Retinal pigment epithelial cell (primary cell): ENCODE measurements around the gene NECTIN4.
A peak's percentile ranks its signal among the peaks of the same experiment; 100 is the strongest.

Experiments used
- DNase-seq: peaks from one replicate; pipeline ENCODE4 v3.0.0-alpha.2; 2010; ENCODE audit warnings: low read depth
- H3K4me3 ChIP-seq: 2 replicates; pipeline ENCODE4 v1.5.1; 2011; ENCODE audit warnings: mild to moderate bottlenecking, low read length, control low read depth, moderate library complexity
- TF ChIP-seq, protein P1 (sequence below): conservative IDR thresholded peaks from 2 replicates; pipeline ENCODE4 v1.5.1; 2011; ENCODE audit warnings: low read depth, low read length, control low read depth, inconsistent platforms

The NECTIN4 gene

DNA sequence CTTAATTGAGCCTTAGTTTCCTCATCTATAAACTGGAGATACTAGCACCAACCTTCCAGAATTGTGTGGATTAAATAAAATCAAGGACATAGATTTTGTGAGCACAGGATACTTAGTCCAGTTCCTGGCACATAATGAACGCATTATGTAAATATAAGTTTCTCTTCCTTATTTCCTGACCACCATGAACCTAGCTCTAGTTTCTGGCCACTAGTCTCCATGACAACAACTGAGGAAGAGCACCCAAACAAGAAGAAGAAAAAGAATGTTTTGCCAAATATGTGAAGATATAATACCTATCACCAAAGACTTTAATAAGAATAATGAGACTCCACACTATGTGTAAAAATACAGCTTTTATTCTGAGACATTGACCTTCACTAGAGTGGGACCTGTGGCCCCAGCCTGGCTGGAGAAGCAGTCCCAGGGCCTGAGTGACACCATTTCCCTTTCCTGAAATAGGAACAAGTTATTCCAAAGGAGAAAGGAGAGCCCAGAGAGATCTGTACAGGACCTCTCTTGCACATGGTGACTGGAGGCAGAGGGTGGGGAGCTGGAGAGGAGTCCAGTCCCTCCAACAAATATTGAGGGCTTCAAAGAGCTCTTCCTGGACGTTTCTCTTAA, 42.6 kb downstream of the NECTIN4 start:
- H3K4me3 ChIP-seq, result peak overlapping the region; percentile 95
- no peak for DNase-seq
- TF ChIP-seq, protein P1, sequence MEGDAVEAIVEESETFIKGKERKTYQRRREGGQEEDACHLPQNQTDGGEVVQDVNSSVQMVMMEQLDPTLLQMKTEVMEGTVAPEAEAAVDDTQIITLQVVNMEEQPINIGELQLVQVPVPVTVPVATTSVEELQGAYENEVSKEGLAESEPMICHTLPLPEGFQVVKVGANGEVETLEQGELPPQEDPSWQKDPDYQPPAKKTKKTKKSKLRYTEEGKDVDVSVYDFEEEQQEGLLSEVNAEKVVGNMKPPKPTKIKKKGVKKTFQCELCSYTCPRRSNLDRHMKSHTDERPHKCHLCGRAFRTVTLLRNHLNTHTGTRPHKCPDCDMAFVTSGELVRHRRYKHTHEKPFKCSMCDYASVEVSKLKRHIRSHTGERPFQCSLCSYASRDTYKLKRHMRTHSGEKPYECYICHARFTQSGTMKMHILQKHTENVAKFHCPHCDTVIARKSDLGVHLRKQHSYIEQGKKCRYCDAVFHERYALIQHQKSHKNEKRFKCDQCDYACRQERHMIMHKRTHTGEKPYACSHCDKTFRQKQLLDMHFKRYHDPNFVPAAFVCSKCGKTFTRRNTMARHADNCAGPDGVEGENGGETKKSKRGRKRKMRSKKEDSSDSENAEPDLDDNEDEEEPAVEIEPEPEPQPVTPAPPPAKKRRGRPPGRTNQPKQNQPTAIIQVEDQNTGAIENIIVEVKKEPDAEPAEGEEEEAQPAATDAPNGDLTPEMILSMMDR, result no peak

DNA sequence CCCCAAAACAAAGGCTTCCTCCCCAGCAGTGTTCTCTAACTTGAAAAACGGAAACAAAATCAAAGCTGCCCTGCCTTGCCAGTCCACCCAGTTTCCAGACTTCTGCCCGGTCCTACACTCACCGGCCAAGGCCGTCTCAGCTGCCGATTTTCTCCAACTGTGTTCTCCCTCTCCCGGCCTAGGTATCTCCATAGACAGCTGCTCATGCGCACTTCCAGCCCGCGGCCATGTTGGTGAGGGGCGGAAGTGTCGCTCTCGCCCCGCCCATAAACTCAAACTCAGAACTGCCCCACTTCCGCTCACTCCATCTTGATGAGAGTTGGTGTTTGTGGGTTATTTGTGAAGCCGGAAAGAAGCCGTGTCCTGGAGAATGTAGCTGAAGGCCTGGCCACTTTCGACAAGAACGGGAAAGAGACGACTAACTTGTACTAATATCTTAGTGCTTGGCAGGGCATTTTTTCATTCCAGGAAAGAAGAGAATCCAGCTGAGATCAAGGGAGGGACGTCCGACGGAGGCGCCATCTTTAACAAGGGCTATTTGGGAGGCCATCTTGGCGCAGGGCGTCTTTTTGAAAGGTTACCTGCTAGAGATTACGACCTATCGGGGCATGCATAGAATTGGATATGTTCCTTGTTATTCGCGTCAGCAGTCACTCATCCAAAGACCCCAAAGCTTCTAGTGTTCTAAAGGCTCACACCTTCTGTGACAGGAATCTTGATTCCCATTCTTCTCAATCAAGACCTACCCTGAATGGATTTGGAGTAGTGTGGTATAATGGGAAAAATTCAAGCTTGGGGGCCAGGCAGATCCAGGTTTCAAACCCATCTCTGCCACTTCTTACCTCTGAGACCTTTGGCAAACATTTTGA, 43.4 kb downstream of the NECTIN4 start, which contains the start of gene USF1:
Gene USF1, minus strand, starts transcription at position 242 of the 869 bp plus-strand sequence. CDS start 2,702 bp downstream, outside the sequence.
- peak within 1 kb of the TSS; percentile 95 for H3K4me3 ChIP-seq
- TF ChIP-seq, protein P1, result no peak
- peak; percentile 84 for DNase-seq

DNA sequence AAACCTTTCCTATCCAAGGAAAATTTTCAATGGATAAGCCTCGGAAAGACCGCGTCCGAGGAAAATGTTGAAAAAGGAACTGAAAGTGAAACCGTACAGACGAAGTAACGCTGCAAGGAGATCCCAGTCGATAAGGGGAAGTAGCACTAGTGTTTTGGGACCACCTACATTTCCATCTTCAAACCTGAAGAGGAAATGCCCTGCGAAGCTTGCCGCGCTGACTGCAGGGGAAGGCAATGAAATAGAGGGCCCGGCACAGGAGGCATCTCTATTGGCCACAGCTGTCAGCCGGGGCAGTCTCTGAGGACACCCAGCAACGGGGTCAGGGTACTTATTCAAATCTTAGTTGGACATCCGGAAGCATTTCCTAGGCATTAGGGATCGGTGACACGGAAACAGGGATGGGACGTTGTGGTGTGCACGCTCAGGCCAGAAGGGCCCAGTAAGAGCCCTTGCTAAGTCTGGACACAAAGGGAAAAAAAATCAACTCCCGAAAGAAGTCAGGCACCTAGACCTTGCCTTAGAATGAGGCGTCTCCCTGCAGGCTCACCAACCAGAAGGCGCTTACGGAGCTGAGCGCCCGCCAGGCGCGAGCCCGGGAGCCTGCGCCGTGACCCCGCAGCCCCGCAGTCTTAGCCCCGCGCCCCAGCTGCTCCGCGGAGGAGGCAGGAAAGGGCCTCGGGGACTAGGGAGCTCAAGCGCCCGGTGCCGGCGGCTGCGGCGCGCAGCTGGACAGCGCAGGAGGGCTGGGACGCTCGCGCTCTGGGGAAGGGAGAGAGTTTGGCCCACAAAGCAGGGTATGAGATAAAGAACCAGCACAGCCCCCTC, 44.2 kb downstream of the NECTIN4 start:
- DNase-seq, result peak; percentile 11
- peak overlapping the region; percentile 95 for H3K4me3 ChIP-seq
- TF ChIP-seq, protein P1, result no peak

DNA sequence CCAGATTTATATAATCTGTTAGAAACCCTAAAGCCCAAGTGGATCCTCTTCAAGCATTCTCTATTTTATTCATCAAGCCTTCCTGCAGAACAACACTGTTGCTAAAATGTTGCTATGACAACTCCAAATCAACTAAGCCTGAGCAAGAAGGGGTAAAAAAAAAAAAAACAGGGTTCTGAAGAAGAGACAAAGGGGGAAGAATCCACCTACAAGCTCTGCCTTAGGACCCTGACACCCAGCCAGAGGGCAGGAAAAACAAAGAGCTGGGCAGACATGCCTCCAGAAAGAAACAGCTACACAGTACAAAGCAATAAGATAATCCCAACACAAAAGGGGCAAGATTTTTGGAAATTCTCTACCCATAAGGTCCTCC, 44.8 kb downstream of the NECTIN4 start:
- H3K4me3 ChIP-seq, result peak overlapping the region; percentile 95
- TF ChIP-seq, protein P1, result no peak
- no peak for DNase-seq

- DNase-seq, result no peak
- H3K4me3 ChIP-seq, result no peak overlapping the region
- TF ChIP-seq, protein P1, result no peak
Measured at GRCh38 chr1:161039546-161039945, 49.8 kb downstream of the NECTIN4 start.

- H3K4me3 ChIP-seq, result peak overlapping the region; percentile 80
- TF ChIP-seq, protein P1, result no peak
- no peak for DNase-seq
Measured at GRCh38 chr1:161039154-161039545, 50.2 kb downstream of the NECTIN4 start.
